Gastroesophageal sphincter (tissue), 3 donors: ENCODE measurements around the gene RECQL.

Experiments
- POLR2A ChIP-seq, 2 donors: fragments of 450-650 bp; IDR thresholded peaks; one replicate each; pipeline ENCODE4 v1.6.1; 2017; ENCODE audit warnings: antibody characterized with exemption in 2 of 2, mild to moderate bottlenecking in 2 of 2, moderate library complexity in 1 of 2
- POLR2AphosphoS5 ChIP-seq: sonication (generic); formaldehyde crosslinking; IDR thresholded peaks from one replicate; pipeline ENCODE4 v1.6.1; 2017; ENCODE audit warnings: antibody characterized with exemption
- TF ChIP-seq, protein P1 (sequence below), 4 experiments: fragments of 200-600 bp in 2 of 4; fragments of 450-650 bp in 2 of 4; sonication (generic) in 1 of 4; IDR thresholded peaks; one replicate each; pipeline ENCODE4 v1.5.1; 2017 to 2019; ENCODE audit warnings: antibody characterized with exemption in 4 of 4, mild to moderate bottlenecking in 2 of 4, moderate library complexity in 2 of 4

DNA sequence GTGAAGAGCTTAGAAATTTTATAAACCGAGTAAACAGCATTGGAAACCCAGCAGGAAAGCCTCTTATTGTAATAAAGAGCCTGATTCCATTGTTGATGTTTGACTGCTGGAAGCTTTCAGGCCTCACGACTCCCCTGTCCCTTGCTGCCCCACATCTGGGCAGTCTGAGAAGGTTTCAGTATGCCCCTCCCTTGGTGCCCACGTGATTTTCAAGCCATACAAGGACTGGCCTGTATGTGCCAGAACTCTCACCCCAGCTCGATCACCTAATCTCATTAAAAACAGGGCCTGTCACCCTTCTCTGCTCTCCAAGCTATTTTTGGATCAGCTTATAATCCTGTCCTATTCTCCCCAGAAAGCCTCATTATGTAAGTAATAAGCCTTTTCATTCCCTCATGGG lies 71.4 kb downstream of the RECQL start:
- TF ChIP-seq, protein P1, sequence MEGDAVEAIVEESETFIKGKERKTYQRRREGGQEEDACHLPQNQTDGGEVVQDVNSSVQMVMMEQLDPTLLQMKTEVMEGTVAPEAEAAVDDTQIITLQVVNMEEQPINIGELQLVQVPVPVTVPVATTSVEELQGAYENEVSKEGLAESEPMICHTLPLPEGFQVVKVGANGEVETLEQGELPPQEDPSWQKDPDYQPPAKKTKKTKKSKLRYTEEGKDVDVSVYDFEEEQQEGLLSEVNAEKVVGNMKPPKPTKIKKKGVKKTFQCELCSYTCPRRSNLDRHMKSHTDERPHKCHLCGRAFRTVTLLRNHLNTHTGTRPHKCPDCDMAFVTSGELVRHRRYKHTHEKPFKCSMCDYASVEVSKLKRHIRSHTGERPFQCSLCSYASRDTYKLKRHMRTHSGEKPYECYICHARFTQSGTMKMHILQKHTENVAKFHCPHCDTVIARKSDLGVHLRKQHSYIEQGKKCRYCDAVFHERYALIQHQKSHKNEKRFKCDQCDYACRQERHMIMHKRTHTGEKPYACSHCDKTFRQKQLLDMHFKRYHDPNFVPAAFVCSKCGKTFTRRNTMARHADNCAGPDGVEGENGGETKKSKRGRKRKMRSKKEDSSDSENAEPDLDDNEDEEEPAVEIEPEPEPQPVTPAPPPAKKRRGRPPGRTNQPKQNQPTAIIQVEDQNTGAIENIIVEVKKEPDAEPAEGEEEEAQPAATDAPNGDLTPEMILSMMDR (IDR thresholded peaks at IDR 0.05) = no peak
- TF ChIP-seq POLR2AphosphoS5 = no peak
- TF ChIP-seq POLR2A (IDR thresholded peaks at IDR 0.05) = no peak
